GM19468 (cell line): Measurements from ENCODE around the gene LYRM9.
A peak's percentile ranks its signal among the peaks of the same experiment; 100 is the strongest.

Experiments used
- ATAC-seq: cut with Tn5 transposase; IDR thresholded peaks from one replicate; pipeline ENCODE4 v1.9.1; 2021; ENCODE audit warnings: mild to moderate bottlenecking, moderate library complexity, moderate number of reproducible peaks; ENCODE audit not compliant: unreplicated experiment; ENCODE audit errors: extremely low read depth

Gene LYRM9

DNA sequence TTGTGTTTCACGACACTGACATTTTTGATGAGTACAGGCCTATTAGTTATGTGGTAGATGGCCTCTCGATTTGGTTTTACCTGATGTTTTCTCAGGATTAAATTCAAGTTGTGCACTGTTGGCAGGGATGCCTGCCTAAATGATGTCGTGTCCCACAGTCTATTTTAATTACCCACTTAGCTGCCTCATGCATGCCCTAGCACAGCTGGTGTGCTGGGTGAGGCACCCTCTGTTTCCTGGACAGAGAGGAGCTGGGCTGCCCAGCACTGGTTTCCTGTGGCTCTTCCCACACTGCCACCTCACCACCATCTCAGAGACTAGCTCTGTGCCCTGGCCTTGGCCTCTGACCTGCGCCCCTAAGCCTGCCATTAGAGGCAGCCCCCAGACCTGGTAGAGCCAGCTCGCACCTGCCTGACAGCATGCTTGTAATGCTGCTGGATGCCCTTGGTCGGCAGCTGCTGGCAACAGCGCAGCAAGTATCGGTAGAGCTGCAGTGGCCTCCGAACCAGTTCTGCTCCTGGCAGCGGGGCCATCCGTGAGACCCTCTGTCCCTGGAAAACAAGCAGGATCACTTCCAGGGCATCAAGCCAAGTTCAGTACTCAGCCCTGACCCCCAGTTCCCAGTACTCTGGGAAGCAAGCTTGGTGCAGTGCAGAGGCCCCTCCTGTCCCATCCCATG lies 10.9 kb downstream of the LYRM9 start:
- ATAC-seq = no peak

DNA sequence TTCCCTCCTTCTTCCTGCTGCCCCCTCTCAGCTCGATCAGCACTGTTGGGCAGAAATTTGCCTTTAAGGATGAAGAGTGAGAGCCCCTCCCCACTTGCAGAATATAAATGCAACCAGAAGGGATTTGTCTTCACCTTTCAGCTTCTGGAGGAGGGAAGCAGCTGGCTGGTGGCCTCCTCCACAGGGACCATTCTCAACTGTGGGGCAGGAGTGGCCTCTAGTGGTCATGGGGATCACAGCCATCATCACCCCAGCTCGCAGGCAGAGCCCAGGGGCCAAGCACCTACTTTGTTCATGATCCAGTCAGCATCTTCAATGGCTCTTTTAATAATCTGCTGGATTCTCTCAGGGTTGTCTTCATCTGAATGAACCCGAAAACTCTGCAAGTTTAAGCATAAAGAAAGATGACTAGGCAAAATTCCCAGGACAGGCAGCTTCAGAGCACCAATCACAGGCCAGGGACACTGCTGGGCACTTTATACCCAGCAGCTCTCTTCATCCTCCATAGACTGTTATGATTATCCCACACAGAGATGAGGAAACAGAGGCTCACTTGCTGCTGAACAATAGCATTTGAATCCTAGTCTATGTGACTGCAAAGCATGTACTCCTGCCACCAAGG lies 13.1 kb downstream of the LYRM9 start:
- ATAC-seq = peak; percentile 53

DNA sequence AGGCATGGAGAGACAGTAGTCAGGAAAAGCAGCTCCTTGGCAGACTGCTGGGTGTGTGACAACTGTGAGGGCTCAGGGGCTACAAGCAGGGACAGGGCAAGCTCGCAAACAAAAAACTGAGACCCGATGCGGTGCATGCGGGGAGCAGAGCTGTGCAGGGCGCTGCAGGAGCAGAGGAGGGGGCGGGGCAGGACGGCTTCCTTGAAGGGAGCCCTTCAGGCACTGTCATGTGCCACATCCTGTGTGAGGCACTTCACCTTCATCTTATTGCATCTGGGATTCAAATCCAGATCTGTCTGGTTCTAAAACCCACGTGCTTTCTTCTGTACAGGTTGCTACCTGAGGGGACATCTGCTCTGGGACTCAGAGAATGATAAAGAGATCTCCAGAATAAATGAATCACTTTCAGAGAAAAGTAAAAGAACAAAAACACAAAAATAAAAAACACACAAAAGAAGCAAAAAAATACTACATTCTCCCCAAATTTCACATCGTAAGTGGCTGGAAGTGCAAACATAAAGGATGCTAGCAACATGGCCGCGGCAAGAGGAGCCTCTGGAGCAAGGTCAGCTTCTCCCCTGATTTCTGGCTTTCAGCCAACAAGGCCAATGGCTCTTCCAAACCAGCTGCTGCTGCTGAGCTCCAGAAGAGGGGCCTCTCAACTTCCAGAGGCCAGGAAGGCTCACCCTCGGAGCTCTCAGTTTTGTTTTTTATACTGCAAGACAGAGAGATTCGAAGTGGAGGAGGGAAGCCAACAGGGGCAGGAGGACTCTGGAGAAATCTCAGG lies 14.2 kb downstream of the LYRM9 start:
- no peak for ATAC-seq

DNA sequence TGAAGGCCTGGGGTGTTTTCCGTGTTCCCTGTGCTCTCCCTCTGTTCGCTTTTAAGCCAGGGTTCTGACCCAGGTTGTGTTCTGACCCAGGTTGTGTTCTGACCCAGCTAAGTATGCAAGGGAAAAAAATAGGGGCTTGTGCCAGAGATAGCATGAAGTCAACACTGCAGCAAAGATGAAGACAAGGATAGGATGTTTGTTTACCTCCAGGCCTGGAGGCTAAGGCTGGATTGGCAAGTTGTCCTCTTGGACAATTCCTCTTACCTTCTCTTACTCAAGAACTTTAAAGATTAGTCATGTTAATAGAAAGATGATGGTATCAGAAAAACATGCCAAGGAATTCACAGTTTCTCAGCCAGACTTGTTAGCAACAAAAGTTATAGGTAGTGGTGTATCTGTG lies 19.4 kb downstream of the LYRM9 start:
- ATAC-seq = no peak

DNA sequence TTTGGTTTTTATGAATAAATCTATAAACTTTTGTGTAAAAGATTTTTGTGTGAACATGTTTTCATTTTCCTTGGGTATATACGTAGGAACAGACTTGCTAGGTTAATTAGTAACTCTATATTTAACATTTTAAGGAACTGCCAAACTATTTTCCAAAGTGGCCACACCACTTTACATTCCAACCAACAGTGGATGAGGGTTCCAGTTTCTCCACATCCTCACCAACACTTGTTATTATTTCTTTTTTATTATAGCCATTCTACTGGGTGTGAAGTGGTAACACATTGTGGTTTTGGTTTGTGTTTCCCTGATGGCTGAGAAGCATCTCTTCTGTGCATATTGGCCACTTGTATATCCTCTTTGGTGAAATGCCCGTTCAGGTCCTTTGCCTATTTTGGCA lies 20.0 kb downstream of the LYRM9 start:
- no peak for ATAC-seq

DNA sequence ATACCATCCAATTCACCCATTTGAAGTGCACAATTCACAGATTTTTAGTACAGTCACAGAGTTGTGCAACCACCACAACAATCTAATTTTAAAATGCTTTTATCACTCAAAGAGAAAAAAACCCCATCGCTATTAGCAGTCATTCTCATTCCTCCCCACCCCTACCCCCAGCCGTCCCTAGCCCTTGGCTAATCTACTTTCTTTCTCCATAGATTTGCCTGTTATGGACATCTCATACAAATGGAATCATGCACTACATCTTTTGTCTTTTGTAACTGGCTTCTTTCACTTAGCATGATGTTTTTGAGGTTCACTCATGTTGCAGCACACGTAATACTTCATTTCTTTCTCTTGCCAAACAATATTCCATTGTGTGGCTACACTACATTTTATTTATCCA lies 20.4 kb downstream of the LYRM9 start:
- ATAC-seq = no peak

DNA sequence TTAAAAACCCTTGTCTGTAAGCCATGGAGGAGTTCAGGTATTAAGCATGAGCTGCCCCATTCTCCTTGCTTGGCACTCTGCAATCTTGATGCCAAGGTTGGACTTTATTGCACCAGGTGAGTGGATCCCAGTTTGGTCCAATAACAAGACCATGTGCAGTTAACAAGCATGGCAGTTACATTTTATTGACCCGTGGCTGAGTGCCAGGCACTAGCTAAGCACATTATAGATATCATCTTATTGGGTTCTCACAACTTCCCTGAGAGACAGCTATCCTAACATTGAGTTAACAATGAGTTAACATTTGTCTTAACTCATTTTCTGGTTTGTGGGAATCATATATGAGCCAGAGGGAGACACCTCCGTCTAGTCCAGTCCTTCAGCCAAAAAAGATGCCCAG lies 21.8 kb downstream of the LYRM9 start:
- ATAC-seq = no peak

DNA sequence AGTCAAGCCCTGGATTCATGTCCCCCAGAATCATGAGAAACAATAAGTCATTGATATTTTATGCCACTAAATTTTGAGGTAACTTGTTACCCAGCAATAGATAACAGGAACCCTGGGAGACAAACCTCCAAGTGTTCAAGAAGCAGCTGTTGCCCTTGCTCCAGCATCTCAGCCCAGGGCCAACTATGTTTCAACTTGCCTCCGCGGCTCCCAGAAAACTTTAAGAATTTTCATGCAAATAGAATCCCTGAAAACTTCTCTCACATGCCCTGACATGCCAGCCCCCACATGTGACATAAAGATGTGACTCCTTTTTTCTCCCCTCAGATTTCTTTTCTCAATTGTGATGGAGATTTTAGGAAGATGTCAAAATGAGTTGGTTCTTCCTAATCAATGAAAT lies 22.8 kb downstream of the LYRM9 start:
- ATAC-seq = no peak

DNA sequence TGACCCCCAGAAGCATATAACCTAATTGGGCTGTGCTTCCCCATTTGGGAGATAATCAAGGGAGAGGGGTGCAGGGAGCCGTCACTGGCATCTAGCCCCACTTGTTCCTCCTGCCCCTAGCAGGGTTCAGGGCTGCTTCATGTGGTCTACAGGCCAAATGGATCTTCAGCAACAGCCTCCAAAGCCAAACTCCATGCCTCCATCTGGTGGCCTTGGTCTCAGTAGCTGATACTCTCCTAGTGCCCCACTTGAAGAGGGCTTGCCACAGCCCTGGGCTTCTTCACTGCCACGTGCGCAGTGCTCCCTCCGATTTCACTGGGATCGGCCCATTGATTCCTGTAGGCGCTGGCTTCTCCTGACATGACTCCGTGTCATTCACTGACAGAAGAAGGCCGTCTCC lies 24.6 kb downstream of the LYRM9 start:
- ATAC-seq = no peak

DNA sequence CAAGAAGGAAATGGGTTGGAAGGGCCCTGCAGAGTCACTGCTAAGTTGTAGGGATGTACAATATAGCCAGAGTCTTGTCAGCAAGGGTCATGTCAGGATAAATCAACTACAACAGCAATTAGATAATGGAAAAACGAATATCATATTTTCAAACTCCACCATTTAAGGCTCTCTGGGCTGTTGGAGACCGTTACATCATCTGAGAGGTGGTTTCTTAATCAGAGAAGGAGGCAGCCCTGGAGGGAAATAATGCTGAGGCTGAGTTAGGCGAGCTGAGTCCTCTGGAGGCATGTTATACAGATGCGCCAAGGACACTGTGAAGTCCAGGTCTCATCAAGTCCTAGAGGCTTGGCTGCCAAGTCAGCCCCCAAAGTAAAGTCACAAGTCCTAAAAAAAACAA lies 30.3 kb downstream of the LYRM9 start:
- ATAC-seq = no peak

DNA sequence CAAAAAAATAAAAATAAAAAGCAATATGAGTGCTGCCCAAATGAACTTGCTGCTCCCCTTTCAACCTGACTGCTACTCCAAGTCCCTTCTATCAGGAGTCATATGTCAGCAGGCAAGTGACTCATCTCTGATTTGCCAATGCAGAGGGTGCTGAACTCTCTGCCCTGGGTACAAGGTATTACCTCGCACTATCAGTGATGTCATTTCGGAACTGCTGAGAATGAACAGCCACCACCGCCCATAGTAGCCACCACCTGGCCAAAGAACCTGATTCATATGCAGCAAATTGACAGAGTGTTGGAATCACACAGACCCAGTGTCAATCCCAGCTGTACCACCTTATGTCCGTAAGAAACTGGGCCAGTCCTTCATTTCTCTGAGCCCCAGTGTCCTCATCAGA lies 31.2 kb downstream of the LYRM9 start:
- ATAC-seq = no peak

DNA sequence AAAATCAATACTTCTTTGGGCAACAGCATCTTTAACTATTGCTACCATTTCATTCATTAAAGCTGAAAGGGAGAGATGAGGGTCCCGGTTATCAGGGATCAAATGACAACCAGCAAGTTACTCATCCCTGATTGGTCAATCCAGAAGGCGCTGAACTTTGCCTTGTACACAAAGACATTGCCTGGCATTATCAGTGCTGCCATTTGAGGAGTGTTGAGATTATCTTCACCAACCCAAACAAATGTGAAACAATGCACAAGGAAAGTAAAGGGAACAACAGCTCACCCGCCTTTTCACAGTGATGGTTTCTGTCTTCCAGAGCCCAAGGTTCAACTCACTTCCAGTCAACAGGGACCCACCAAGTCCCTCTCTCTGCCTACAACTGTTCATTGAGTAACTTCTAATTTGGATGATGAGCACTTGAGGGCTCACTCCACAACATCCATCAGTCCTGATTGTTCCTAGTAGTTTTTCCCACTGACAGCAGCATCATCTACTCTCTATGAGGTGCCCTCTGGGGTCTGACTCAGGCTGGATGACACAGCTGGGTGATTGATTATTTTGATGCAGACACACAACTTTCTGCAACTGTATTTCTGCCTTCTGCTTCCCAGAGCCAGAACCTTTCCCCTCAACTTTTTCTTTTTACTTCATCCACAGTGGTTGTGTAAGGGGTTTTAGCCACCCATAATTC lies 32.0 kb downstream of the LYRM9 start:
- no peak for ATAC-seq

DNA sequence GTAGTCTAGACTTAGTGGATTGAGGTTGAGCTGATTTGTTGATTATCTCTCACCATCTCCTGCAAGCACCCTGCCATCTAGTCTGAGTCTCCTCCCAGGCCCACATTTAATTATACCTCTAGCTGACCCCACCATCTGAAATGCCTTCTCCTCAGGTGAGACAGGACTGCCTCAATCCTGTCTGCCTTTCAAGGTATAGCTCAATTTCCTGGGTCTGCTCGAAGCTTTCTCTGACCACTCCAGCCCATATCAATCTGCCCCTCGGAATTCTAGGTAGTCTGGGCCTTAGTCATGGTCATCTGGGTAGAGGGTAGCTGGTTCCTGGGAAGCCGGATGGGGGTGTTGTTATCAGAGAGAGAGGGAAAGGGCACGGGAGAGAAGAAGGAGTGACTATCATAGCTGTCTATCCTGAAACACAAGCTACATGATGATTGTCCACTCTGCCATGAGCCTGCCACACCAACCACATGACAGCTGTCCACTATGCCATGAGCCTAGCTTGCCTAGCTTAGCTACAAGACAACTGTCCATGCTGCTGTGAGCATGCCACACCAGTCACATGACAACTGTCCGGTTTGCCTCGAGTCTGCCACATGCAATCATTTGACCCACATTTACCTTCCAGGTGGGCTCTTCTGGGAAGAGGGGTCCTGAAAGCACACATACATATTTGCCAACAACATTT lies 34.4 kb downstream of the LYRM9 start:
- ATAC-seq = no peak

DNA sequence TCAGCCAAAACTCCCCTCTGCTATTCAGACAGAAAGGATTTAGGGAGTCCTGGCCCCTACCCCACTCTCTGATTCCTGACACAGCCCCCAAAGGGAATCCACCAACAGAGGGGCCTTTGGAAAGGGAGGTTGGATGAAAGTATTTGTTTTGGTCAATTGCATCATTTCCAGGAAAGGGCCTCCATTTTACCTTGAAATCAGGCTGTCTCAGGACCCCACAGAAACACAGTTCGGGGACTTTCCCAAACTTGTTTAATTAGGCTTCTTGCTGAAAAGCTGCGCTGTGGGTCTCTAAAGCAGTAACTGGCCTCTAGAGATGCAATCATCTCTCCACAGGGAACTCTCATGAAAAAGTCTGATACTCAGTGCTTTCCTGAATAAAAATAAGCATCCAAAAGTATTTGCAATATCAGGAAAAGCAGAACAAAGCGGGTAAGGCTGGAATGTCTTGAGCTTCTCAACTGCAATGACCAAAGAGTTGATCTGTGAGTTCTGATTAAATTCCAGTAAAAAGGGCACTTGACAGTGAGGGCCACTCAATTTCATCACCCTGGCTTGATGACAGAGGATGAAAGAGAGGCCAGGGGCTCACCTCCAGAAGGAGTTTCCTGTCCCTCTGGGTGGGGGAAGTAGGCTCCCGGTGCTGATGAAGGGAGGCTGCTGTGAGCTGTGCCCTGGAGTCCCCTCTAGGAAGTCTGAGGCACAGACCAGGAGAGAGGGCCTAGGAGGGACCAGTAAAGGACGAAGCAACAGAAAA lies 36.3 kb downstream of the LYRM9 start:
- no peak for ATAC-seq

DNA sequence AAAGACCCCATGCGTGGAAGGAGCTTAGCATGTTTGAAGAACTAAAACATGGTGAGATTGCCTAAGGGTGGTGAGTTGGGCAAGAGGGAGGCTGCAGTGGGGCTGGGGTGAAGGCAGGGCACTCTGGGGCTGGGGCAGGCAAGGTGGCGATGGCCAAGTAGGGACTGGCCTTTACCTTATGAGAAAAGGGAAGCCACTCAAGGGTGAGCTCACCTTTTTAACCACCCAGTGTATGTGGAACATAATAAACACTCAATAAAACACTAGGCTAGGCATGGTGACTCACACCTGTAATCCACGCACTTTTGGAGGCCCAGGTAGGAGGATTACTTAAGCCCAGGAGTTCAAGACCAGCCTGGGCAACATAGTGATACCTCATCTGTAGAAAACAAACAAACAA lies 37.7 kb downstream of the LYRM9 start:
- no peak for ATAC-seq

DNA sequence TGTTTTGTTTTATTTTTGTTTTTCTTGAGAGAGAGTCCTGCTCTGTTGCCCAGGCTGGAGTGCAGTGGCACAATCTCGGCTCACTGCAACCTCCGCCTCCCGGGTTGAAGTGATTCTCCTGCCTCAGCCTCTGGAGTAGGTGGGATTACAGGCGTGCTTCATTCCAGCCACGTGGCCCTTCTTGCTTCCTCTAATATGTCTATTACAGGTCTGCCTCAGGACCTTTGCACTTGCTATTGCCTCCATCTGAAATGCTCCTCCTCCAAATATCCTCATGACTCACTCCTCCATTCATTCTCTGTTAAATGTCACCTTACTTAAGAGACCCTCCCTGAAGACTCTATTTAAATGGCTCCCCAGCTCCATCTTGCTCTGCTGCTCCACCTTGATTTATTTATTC lies 39.0 kb downstream of the LYRM9 start:
- ATAC-seq = no peak

DNA sequence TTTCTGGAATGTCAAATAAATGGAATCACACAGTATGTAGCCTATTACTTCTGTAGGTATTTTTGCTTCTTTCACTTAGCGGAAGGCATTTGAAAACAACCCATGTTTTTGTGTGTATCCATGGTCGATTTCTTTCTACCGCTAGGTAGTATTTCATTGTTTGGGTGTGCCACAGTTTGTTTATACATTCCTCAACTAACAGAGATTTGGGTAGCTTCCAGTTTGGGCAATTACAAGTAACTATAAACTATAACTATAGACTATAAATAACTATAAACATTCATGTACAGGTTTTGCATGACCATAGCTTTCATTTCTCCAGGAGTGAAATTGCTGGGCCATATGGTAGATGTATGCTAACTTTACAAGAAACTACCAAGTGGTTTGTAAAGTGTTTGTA lies 40.1 kb downstream of the LYRM9 start:
- no peak for ATAC-seq

DNA sequence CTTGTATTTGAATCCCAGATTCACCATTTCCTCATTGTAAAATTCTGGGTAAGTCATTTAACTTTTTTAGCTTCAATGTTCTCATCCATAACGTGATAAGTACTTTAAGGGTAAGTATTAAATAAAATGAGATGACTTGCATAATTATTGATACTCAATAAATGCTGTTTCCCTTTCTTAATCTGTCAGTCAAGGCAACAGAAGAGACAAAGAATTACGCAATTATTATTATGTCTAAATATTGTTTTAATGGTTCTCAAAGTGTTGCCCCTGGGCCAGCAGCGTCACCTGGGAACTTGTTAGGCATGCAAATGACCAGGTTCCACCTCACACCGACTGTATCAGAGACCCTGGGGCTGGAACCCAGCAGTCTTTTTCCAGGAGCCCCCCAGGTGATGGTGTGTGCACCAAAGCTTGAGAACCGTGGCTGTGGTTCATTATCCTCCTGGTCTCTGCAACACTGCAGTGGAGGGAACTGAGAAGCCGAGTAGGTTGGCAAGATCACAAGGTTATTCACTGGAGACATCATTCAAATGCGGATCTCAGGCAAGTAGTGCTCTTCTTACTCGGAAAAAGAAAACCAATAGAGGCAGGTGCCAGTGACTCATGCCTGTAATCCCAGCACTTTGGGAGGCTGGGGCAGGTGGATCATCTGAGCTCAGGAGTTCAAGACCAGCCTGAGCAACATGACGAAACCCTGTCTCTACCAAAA lies 43.5 kb downstream of the LYRM9 start:
- no peak for ATAC-seq

DNA sequence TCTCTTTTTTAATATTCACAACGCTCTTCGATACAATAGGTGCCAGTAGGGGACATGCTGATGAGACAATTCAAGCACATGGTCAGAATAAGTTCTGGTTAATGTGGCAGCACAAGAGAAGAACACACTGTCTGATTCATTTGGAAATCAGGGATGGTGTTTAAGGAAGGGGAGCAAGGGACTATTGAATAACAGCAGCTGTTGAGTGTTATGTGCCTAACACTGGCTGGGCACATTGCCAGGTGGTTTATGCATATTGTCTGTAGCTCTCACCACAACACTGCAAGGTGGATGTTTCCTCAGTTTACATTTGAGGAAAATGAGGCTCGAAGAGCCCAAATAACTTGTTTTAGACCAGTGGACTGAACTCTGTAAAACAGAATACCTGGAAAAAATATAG lies 44.2 kb downstream of the LYRM9 start:
- ATAC-seq = no peak
